ENCODE data around the gene TINCR. TPM values are rescaled to one million over a fixed set of nuclear protein-coding genes. Genes with fewer than 3 reads are reported as not detected.

The TINCR gene
- total and polyA plus RNA-seq, 2 of the 13 experiments (the other 11 are each of a cell fraction or from before 2014, with no cell fraction given): 0.17 to 0.33 TPM

DNA sequence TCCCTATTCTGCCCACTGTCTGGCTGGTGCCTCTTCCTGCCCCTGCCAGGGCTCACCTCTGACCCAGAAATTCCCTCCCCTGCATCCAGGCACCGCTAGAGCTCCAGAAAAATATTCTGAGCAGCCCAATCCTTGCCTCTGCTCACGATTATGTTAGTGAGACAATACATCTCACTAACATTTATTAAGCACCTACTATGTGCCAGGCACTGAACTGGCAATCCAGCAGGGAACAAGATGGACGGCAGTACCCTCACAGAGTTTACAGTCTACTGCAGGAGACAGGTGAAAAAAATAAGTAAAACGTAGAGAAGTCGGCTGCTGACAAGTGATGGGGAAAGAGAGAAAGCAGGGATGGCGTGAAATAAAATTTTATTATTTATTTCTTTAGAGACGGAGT is 5.5 kb downstream of the TINCR start:
- FAIRE-seq: no peak
- POLR2A ChIA-PET: no interaction called here
- Histone ChIP-seq H3K4me2 (ENCODE audit: low read depth, low read length) (no peak overlapping the region), H3K36me3 (replicated peaks in 1 of 2; ENCODE audit: control insufficient read depth in 1 of 2, insufficient read depth in 2 of 2, low read length in 2 of 2) (no peaks in the 10 kb centered on the region), H3K4me3 (replicated peaks in 1 of 3; ENCODE audit: insufficient read depth in 1 of 3, low read depth in 2 of 3, low read length in 3 of 3) (no peak overlapping the region), H3K9ac (ENCODE audit: insufficient read depth, low read depth, low read length) (no peak overlapping the region), H3K9me3 (ENCODE audit: low read length) (peaks cover 7% of the 10 kb centered on the region), H4K20me1 (ENCODE audit: insufficient read depth, low read length) (no peaks in the 10 kb centered on the region), H3K27me3 (ENCODE audit: control insufficient read depth in 1 of 2, insufficient read depth in 2 of 2, low read length in 2 of 2) (peaks cover 4 to 22% of the 10 kb centered on the region in 2 experiments; a peak in 3 of 5 replicates), H3K27ac (ENCODE audit: extremely low read length, insufficient read depth, low read length) (no peak overlapping the region), H3K4me1 (ENCODE audit: insufficient read depth, low read length) (no peaks in the 10 kb centered on the region), H2AFZ (ENCODE audit: low read length) (no peak overlapping the region), H3K79me2 (ENCODE audit: insufficient read depth, low read length) (no peaks in the 10 kb centered on the region)
- WGBS (ENCODE audit: low lambda C conversion rate): 66% methylated on average over 7 of the region's 7 CpGs
- CTCF ChIA-PET (ENCODE audit: low intra/inter-chr PET ratio, low total read pairs): no interaction called here
- in situ Hi-C loops (cut with HindIII; ENCODE audit: extremely low pct_ligation_motif_present, low pct_unique_long_range_greater_than_20kb): no loop called here
- no peak for ATAC-seq
- no TSS peak for BruUV-seq (replicated peaks)
- peak; percentile 55; the same call in 1 of the 2 replicates for TF ChIP-seq ZKSCAN1 (IDR thresholded peaks at IDR 0.05; ENCODE audit: low read length)
- TF ChIP-seq NFRKB (IDR thresholded peaks at IDR 0.05): no peak
- no peak for TF ChIP-seq ZFYVE20 (CRISPR knock-in tag; IDR thresholded peaks at IDR 0.05; ENCODE audit: borderline replicate concordance, low read depth)
- intact Hi-C loops (cut with micrococcal nuclease; ENCODE audit: unreplicated experiment): no loop called here
- no peak for DNase-seq (ENCODE audit: low spot score)

GRCh38 chr19:5561559-5561958 is 6.2 kb downstream of the TINCR start:
- ATAC-seq (no peak), FAIRE-seq (no peak), DNase-seq (ENCODE audit: low spot score) (no peak)
- Histone ChIP-seq H3K4me2 (ENCODE audit: low read depth, low read length) (no peak overlapping the region), H3K4me1 (ENCODE audit: insufficient read depth, low read length) (no peaks in the 10 kb centered on the region), H3K27ac (ENCODE audit: extremely low read length, insufficient read depth, low read length) (no peak overlapping the region), H3K79me2 (ENCODE audit: insufficient read depth, low read length) (no peaks in the 10 kb centered on the region), H2AFZ (ENCODE audit: low read length) (no peak overlapping the region), H3K4me3 (replicated peaks in 1 of 3; ENCODE audit: insufficient read depth in 1 of 3, low read depth in 2 of 3, low read length in 3 of 3) (no peak overlapping the region), H3K9ac (ENCODE audit: insufficient read depth, low read depth, low read length) (no peak overlapping the region), H3K9me3 (ENCODE audit: low read length) (peaks cover 7% of the 10 kb centered on the region), H3K27me3 (ENCODE audit: control insufficient read depth in 1 of 2, insufficient read depth in 2 of 2, low read length in 2 of 2) (peaks cover 0 to 14% of the 10 kb centered on the region in 2 experiments; a peak in 2 of 5 replicates), H4K20me1 (ENCODE audit: insufficient read depth, low read length) (no peaks in the 10 kb centered on the region), H3K36me3 (replicated peaks in 1 of 2; ENCODE audit: control insufficient read depth in 1 of 2, insufficient read depth in 2 of 2, low read length in 2 of 2) (no peaks in the 10 kb centered on the region)
- POLR2A ChIA-PET: no interaction called here
- CTCF ChIA-PET (ENCODE audit: low intra/inter-chr PET ratio, low total read pairs): interaction anchor here (0.9 kb wide), 1 partner anchor 14 kb away, joined by 3 read pairs; no protein-coding TSS in a partner anchor
- in situ Hi-C loops (cut with HindIII; ENCODE audit: extremely low pct_ligation_motif_present, low pct_unique_long_range_greater_than_20kb) (no loop called here), intact Hi-C loops (cut with micrococcal nuclease; ENCODE audit: unreplicated experiment) (no loop called here)
- BruUV-seq (replicated peaks): no TSS peak
- WGBS (ENCODE audit: low lambda C conversion rate): 33% methylated on average over 6 of the region's 6 CpGs
- TF ChIP-seq SUZ12 (IDR thresholded peaks at IDR 0.05; ENCODE audit: low read depth, low read length): no peak
- TF ChIP-seq, protein P1, sequence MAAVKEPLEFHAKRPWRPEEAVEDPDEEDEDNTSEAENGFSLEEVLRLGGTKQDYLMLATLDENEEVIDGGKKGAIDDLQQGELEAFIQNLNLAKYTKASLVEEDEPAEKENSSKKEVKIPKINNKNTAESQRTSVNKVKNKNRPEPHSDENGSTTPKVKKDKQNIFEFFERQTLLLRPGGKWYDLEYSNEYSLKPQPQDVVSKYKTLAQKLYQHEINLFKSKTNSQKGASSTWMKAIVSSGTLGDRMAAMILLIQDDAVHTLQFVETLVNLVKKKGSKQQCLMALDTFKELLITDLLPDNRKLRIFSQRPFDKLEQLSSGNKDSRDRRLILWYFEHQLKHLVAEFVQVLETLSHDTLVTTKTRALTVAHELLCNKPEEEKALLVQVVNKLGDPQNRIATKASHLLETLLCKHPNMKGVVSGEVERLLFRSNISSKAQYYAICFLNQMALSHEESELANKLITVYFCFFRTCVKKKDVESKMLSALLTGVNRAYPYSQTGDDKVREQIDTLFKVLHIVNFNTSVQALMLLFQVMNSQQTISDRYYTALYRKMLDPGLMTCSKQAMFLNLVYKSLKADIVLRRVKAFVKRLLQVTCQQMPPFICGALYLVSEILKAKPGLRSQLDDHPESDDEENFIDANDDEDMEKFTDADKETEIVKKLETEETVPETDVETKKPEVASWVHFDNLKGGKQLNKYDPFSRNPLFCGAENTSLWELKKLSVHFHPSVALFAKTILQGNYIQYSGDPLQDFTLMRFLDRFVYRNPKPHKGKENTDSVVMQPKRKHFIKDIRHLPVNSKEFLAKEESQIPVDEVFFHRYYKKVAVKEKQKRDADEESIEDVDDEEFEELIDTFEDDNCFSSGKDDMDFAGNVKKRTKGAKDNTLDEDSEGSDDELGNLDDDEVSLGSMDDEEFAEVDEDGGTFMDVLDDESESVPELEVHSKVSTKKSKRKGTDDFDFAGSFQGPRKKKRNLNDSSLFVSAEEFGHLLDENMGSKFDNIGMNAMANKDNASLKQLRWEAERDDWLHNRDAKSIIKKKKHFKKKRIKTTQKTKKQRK (IDR thresholded peaks at IDR 0.05; ENCODE audit: low read length): no peak
- TF ChIP-seq STAG1 (CRISPR knock-in tag; IDR thresholded peaks at IDR 0.05): peak; percentile 25; the same call in 1 of the 2 replicates
- TF ChIP-seq, protein P2, sequence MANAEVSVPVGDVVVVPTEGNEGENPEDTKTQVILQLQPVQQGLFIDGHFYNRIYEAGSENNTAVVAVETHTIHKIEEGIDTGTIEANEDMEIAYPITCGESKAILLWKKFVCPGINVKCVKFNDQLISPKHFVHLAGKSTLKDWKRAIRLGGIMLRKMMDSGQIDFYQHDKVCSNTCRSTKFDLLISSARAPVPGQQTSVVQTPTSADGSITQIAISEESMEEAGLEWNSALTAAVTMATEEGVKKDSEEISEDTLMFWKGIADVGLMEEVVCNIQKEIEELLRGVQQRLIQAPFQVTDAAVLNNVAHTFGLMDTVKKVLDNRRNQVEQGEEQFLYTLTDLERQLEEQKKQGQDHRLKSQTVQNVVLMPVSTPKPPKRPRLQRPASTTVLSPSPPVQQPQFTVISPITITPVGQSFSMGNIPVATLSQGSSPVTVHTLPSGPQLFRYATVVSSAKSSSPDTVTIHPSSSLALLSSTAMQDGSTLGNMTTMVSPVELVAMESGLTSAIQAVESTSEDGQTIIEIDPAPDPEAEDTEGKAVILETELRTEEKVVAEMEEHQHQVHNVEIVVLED (CRISPR knock-in tag; IDR thresholded peaks at IDR 0.05; ENCODE audit: borderline replicate concordance): no peak
- TF ChIP-seq CTCF (CRISPR knock-in tag; IDR thresholded peaks at IDR 0.05): peak; percentile 54

Measured in HepG2 (cell line).